Brain microvascular endothelial cell (primary cell): Measurements from ENCODE around the gene OSBPL5.

Experiments
- DNase-seq: peaks from one replicate; pipeline ENCODE4 v3.0.0-alpha.2; 2020
- H3K27ac ChIP-seq: fragments of 250-450 bp; sonication (Bioruptor Pico); 2 replicates; pipeline ENCODE4 v1.5.1; 2020; ENCODE audit warnings: mild to moderate bottlenecking, moderate library complexity
- H3K27me3 ChIP-seq: fragments of 250-450 bp; sonication (Bioruptor Pico); replicated peaks from 2 replicates; pipeline ENCODE4 v1.5.1; 2020; ENCODE audit warnings: mild to moderate bottlenecking
- H3K36me3 ChIP-seq: fragments of 250-450 bp; sonication (Bioruptor Pico); replicated peaks from 2 replicates; pipeline ENCODE4 v1.5.1; 2020; ENCODE audit warnings: mild to moderate bottlenecking
- H3K4me3 ChIP-seq: 2 replicates; pipeline ENCODE4 v1.5.1; 2011; ENCODE audit warnings: low read depth, mild to moderate bottlenecking, control low read depth, low read length, moderate library complexity
- in situ Hi-C: cut with HindIII; loops from 2 replicates; pipeline ENCODE4 v1.10.0; 2017; ENCODE audit warnings: low sequenced_read_pairs, low pct_ligation_motif_present
- TF ChIP-seq, protein P1 (sequence below): IDR thresholded peaks from 2 replicates; pipeline ENCODE4 v1.5.1; 2011; ENCODE audit warnings: low read depth, mild to moderate bottlenecking, moderate library complexity, low read length, control low read depth, inconsistent platforms; ENCODE audit errors: missing control alignments

The OSBPL5 gene

DNA sequence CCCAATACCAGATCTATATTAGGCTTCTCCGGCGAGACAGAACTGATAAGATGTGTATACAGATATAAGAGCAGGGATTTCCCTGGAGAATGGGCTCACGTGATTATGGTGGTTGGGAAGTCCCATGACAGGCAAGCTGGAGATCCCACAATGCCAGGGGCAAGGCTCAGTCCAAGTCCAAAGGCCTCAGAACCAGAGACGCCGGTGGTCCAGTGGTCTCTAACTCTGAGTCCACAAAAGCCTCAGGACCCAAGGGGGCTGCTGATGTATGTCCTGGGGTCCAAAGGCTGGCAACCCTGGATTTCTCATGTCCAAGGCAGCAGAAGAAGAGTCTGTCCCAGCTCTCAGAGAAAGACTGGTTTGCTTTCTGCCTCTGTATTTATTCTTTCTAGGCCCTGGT, 15.8 kb upstream of the OSBPL5 start:
- Histone ChIP-seq H3K27me3 (no peaks in the 10 kb centered on the region), H3K36me3 (no peaks in the 10 kb centered on the region), H3K4me3 (no peak overlapping the region), H3K27ac (no peak overlapping the region)
- TF ChIP-seq, protein P1, sequence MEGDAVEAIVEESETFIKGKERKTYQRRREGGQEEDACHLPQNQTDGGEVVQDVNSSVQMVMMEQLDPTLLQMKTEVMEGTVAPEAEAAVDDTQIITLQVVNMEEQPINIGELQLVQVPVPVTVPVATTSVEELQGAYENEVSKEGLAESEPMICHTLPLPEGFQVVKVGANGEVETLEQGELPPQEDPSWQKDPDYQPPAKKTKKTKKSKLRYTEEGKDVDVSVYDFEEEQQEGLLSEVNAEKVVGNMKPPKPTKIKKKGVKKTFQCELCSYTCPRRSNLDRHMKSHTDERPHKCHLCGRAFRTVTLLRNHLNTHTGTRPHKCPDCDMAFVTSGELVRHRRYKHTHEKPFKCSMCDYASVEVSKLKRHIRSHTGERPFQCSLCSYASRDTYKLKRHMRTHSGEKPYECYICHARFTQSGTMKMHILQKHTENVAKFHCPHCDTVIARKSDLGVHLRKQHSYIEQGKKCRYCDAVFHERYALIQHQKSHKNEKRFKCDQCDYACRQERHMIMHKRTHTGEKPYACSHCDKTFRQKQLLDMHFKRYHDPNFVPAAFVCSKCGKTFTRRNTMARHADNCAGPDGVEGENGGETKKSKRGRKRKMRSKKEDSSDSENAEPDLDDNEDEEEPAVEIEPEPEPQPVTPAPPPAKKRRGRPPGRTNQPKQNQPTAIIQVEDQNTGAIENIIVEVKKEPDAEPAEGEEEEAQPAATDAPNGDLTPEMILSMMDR, result no peak
- DNase-seq, result no peak
- in situ Hi-C loops, result no loop called here

DNA sequence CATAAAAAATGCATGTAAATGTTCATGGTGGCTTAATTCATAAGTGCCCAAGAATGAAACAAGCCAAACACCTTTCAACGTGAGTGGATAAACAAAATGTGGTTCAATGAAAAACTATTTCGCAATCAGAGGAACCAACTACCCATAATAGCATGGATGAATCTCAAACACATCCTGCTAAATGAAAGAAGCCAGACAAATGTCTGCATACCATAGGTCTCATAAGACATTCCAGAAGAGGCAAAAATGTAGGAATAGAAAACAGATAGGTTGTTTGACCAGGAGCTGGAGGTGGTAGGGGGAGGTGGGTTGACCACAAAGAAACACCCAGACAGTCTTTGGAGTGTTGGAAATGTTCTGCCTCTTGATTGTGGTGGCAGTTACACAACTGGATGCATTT, 13.2 kb upstream of the OSBPL5 start:
- no peaks in the 10 kb centered on the region for H3K36me3 ChIP-seq
- H3K27ac ChIP-seq, result peak overlapping the region; percentile 42
- H3K27me3 ChIP-seq, result no peaks in the 10 kb centered on the region
- DNase-seq, result peak; percentile 39
- TF ChIP-seq, protein P1, result no peak
- in situ Hi-C loops, result no loop called here
- H3K4me3 ChIP-seq, result no peak overlapping the region

DNA sequence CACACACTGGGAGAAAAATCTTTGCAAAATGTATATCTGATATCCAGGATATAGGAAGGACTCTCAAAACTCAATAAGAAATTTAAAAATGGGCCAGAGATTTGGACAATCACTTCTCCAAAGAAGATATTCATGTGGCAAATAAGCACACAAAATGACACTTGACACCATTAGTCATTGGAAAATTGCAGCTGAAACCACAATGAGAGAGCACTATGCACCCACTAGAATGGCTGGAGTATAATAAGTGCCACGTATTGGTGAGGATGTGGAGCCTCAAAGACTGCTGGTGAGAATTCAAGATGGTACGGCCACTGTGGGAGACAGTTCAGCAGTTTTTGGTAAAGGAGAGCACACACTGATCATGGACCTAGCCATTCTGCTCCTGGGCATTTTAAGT, 12.8 kb upstream of the OSBPL5 start:
- Histone ChIP-seq H3K27ac (peak overlapping the region; percentile 42), H3K4me3 (no peak overlapping the region), H3K27me3 (no peaks in the 10 kb centered on the region), H3K36me3 (no peaks in the 10 kb centered on the region)
- in situ Hi-C loops, result no loop called here
- peak; percentile 51 for DNase-seq
- TF ChIP-seq, protein P1, result no peak

DNA sequence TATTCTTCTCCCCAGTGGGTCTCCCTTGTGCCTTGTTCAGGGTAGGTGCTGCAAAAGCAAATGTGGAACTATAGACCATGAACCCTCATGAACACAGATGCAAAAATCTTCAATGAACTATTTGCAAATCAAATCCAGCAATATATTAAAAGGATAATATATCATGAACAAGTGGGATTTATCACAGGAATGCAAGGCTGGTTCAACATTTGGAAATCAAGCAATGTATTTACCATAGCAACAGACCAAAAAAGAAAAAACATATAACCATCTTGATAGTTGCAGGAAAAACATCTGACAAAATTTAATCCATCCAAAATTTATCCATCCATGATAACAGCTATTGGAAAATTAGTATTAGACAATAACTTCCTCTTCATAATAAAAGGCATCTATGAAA, 11.4 kb upstream of the OSBPL5 start:
- H3K27ac ChIP-seq, result no peak overlapping the region
- TF ChIP-seq, protein P1, result no peak
- no peaks in the 10 kb centered on the region for H3K27me3 ChIP-seq
- in situ Hi-C loops, result no loop called here
- H3K4me3 ChIP-seq, result no peak overlapping the region
- H3K36me3 ChIP-seq, result no peaks in the 10 kb centered on the region
- DNase-seq, result no peak

DNA sequence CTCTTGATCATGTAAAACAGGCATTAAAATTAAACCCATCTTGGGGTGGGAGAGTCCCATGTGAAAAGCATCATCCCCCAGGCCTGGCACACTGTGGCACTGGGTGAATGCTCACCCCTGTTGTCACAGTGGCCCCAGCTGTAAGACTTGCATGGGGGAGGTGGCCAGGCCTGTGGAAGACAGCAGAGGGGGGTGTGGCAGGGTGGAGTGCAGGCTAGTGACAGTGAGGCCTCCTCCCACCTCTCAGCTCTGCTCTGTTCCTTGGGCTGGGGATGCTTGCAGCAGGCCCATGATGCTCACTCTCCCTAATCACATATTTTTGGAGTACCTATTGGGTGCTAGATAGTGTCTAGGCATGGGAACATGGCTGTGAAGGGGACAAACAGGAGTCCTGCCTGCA, 10.1 kb upstream of the OSBPL5 start:
- in situ Hi-C loops, result no loop called here
- no peak for DNase-seq
- no peak overlapping the region for H3K27ac ChIP-seq
- H3K4me3 ChIP-seq, result no peak overlapping the region
- H3K27me3 ChIP-seq, result peaks cover 3% of the 10 kb centered on the region
- TF ChIP-seq, protein P1, result no peak
- no peaks in the 10 kb centered on the region for H3K36me3 ChIP-seq

DNA sequence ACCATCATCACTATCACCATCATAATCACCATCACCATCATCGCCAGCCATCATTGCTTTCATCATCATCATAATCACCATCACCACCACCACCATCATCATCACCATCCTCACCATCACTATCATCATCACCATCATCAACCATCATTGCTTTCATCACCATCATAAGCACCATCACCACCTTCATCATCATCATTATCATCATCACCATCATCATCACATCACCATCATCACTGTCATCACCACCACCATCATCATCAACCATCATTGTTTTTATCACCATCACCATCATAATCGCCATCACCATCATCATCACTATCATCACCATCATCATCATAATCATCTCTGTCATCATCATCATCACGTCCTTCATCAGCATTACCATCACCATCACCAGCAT, 9.3 kb upstream of the OSBPL5 start:
- in situ Hi-C loops, result no loop called here
- Histone ChIP-seq H3K27ac (no peak overlapping the region), H3K27me3 (peaks cover 3% of the 10 kb centered on the region)

More for the DNA sequence above, 9.3 kb upstream of the OSBPL5 start:
- TF ChIP-seq, protein P1, result no peak
- Histone ChIP-seq H3K36me3 (no peaks in the 10 kb centered on the region), H3K4me3 (no peak overlapping the region)
- no peak for DNase-seq
